Endothelial cell of umbilical vein (primary cell): Measurements from ENCODE around the gene TGM3.

Source experiments
- CTCF ChIP-seq, 2 donors: IDR thresholded peaks; 1 replicate in 1 of 2; 2 replicates in 1 of 2; pipeline ENCODE4 v1.5.1; 2011; ENCODE audit warnings: low read length in 2 of 2, mild to moderate bottlenecking in 2 of 2, moderate library complexity in 2 of 2, control low read depth in 1 of 2, inconsistent platforms in 1 of 2, low read depth in 1 of 2; ENCODE audit not compliant: insufficient read depth in 1 of 2; ENCODE audit errors: extremely low read depth in 1 of 2
- EZH2 ChIP-seq: IDR thresholded peaks from 2 replicates; pipeline ENCODE4 v1.6.1; 2012; ENCODE audit warnings: borderline replicate concordance, low read depth, mild to moderate bottlenecking, moderate library complexity, low read length, inconsistent platforms; ENCODE audit not compliant: severe bottlenecking
- FOS ChIP-seq: IDR thresholded peaks from 2 replicates; pipeline ENCODE4 v1.6.1; 2011; ENCODE audit warnings: mild to moderate bottlenecking, low read length, moderate library complexity, borderline replicate concordance; ENCODE audit not compliant: insufficient read depth

- TF ChIP-seq CTCF (IDR thresholded peaks at IDR 0.05; ENCODE audit: extremely low read depth in 1 of 2, insufficient read depth in 1 of 2, low read depth in 1 of 2, low read length in 2 of 2) = no peak
- TF ChIP-seq FOS = no peak
- TF ChIP-seq EZH2 = no peak
Measured at GRCh38 chr20:2298701-2299100, 2.9 kb downstream of the TGM3 start.
